ENCODE results near the gene TACC2.

DNA sequence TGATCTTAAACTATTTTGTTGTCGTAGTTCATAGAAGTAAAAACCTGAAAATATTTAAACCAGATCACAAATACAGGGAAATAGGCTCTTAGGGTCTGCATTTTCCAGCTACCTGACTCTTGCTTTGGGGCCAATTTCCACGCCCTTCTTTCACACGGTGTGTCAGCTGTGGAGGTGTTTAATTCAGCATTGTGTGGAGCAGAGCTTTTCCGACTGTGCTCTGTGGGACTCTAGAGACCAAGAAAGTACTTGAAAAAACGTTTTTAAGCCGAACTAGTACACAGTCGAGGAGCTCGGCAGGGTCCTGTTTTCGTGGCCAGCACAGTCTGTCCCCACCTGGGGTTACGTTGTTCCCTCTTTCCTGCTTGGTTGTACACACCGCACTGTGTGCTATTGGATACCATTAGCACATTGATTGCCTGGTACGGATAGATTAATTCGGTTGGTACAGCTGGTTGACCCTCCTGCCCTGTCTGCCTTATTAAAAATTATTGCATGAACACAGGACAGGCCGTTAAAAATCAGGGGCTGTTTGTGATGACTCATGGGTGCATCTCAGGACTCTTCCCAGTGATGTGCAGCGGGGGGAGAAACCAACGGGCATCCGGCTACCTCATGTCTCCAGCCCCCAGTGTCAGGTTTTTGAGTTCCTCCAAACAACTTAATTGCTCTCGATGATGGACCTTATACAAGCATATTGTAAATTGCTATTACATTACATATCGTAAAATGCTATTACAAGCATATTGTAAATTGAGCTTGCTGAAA lies 201.4 kb downstream of the TACC2 start:
- TF ChIP-seq EZH2 (IDR thresholded peaks at IDR 0.05; ENCODE audit: insufficient read depth, poor library complexity, severe bottlenecking), result no peak
- TF ChIP-seq EZH2phosphoT487 (IDR thresholded peaks at IDR 0.05; ENCODE audit: insufficient read depth, low read depth), result no peak
